Measurements from ENCODE around the gene NRG2.

DNA sequence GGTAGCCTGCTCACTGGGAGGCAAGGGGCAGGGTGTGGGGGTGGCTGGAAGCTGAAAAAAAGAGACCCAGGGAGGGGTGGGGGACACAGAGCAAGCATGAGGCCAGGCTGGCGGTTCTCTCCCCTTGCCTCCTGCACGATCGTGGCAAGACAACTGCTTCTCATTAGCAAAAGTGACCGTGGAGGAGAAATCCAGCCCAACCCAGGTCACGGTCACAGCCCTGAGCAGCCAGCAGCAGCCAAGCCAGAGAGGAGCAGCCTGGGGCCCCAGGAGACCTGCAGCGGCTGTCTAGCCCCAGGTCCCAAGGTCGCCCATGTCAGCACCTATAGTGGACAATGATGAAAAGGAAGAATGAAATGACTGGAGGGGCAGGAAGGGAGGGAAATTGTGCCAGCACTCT, 89.1 kb downstream of the NRG2 start:
- TF ChIP-seq EZH2 (IDR thresholded peaks at IDR 0.05), result no peak
- TF ChIP-seq POLR2AphosphoS5 (IDR thresholded peaks at IDR 0.05; ENCODE audit: borderline replicate concordance, low read depth, low read length), result no peak
- TF ChIP-seq FOXP2 (optimal IDR thresholded peaks at IDR 0.05; ENCODE audit: control extremely low read depth, extremely low read length, insufficient read depth), result no peak

Measured in SK-N-MC (cell line).